ENCODE results near the gene GASK1A.

The GASK1A gene

DNA sequence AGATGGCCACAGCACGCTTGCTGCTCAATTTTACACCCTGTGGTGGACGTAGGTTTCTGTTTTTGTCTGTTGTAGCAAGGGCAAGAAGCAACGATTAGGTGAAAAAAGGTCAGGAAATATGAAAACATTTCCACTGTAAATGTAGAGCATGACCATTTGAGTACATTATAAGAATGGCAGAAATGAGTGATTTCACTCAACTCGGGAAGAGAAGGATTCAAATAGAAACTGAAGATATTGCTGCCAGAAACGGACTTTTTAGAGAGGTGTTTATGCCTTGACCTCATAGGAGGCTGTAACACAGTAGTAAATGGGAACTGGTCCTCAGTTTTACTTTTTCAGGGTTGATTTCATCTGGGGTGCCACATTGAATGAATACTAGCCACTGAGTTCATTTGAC lies 33.1 kb upstream of the GASK1A start:
- no peak for TF ChIP-seq ZFX (IDR thresholded peaks at IDR 0.05)
- TF ChIP-seq, protein P1, sequence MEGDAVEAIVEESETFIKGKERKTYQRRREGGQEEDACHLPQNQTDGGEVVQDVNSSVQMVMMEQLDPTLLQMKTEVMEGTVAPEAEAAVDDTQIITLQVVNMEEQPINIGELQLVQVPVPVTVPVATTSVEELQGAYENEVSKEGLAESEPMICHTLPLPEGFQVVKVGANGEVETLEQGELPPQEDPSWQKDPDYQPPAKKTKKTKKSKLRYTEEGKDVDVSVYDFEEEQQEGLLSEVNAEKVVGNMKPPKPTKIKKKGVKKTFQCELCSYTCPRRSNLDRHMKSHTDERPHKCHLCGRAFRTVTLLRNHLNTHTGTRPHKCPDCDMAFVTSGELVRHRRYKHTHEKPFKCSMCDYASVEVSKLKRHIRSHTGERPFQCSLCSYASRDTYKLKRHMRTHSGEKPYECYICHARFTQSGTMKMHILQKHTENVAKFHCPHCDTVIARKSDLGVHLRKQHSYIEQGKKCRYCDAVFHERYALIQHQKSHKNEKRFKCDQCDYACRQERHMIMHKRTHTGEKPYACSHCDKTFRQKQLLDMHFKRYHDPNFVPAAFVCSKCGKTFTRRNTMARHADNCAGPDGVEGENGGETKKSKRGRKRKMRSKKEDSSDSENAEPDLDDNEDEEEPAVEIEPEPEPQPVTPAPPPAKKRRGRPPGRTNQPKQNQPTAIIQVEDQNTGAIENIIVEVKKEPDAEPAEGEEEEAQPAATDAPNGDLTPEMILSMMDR (conservative IDR thresholded peaks at IDR 0.05) = no peak
- H3K27ac ChIP-seq = no peak overlapping the region

DNA sequence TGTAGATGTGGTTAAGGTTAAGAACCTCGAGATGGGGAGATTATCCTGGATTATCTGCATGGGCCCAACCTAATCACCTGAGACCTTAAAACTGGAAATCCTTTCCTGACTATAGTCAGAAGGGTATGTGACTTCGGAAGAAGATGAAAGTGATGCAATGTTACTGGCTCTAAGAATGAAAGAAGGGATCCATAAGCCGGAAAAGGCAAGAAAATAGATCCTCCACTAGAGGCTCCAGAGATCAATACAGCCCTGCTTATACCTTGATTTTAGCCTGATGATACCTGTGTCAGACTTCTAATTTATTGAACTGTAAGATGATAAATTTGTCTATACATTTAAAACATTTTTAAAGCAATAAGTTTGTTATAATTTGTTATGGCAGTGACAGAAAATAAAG lies 21.5 kb upstream of the GASK1A start:
- TF ChIP-seq, protein P1 (conservative IDR thresholded peaks at IDR 0.05) = peak; percentile 35
- TF ChIP-seq ZFX (IDR thresholded peaks at IDR 0.05) = no peak
- H3K27ac ChIP-seq = no peak overlapping the region

- H3K27ac ChIP-seq = no peak overlapping the region
- TF ChIP-seq, protein P1 (conservative IDR thresholded peaks at IDR 0.05) = no peak
- no peak for TF ChIP-seq ZFX (IDR thresholded peaks at IDR 0.05)
These were observed 18.8 kb upstream of the GASK1A start for GRCh38 chr3:42960282-42960681.

- H3K27ac ChIP-seq = no peak overlapping the region
- TF ChIP-seq ZFX (IDR thresholded peaks at IDR 0.05) = no peak
- TF ChIP-seq, protein P1 (conservative IDR thresholded peaks at IDR 0.05) = no peak
These were observed 18.3 kb upstream of the GASK1A start for GRCh38 chr3:42960786-42961185.

DNA sequence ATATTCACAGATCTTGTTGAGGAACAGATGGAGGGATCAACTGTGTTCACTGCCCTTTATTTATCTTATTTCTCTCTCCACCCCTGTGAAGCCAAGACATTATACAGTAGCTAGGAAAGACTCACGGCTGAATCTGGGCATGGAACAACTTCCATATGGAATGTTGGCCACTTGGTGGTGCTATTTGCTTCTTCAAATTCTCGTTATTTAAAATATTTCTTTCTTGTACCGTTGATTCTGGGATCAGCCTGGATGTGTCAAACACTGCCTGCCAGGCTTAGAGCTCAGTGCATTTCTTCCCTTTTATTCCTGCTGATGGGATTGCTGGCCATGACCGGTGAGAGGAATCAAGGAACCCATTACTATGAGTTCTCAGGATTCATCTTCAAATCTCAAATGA lies 17.5 kb upstream of the GASK1A start:
- H3K27ac ChIP-seq = no peak overlapping the region
- TF ChIP-seq, protein P1 (conservative IDR thresholded peaks at IDR 0.05) = peak; percentile 62
- TF ChIP-seq ZFX (IDR thresholded peaks at IDR 0.05) = no peak

DNA sequence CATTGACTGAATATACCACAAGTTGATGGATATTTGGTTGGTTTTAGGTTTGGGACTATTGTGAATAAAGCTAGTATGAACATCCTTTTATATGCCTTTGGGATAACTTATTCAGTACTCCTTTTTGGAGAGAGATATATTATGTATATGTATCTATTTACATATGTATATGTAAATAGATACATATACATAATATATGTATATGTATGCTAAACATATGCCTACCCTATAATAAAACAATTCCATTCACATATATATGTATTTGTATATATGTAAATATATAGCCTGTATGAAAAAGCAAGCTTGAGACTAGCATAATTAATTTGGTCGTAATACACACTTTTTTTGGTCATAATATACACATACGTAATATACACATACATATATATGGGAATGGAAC lies 15.8 kb upstream of the GASK1A start:
- TF ChIP-seq, protein P1 (conservative IDR thresholded peaks at IDR 0.05) = no peak
- TF ChIP-seq ZFX (IDR thresholded peaks at IDR 0.05) = no peak
- no peak overlapping the region for H3K27ac ChIP-seq

GRCh38 chr3:42964266-42964665 lies 14.8 kb upstream of the GASK1A start:
- TF ChIP-seq, protein P1 (conservative IDR thresholded peaks at IDR 0.05) = no peak
- TF ChIP-seq ZFX (IDR thresholded peaks at IDR 0.05) = no peak
- no peak overlapping the region for H3K27ac ChIP-seq
